Caki2 (cell line): ENCODE data around the gene WDR18. TPM values are rescaled to one million over a fixed set of nuclear protein-coding genes. Genes with fewer than 3 reads are reported as not detected.

Experiments used
- DNase-seq: peaks from one replicate; pipeline ENCODE4 v3.0.0-alpha.2; 2015; ENCODE audit warnings: low read depth
- in situ Hi-C: cut with HindIII; loops from 2 replicates; pipeline ENCODE4 v1.10.0; 2016; ENCODE audit warnings: low sequenced_read_pairs, low pct_unique_long_range_greater_than_20kb, mixed read lengths
- total RNA-seq: library from RNA; depleted of rRNA; stranded (reverse); fragments of >200 nt; shearing (Covaris generic); gene quantifications from 2 replicates; pipeline ENCODE4 v1.2.3, GENCODE V29; 2014; ENCODE audit warnings: low replicate concordance

The WDR18 gene
- total RNA-seq, 1 experiment from 2014 or later, result 99.1 TPM

DNA sequence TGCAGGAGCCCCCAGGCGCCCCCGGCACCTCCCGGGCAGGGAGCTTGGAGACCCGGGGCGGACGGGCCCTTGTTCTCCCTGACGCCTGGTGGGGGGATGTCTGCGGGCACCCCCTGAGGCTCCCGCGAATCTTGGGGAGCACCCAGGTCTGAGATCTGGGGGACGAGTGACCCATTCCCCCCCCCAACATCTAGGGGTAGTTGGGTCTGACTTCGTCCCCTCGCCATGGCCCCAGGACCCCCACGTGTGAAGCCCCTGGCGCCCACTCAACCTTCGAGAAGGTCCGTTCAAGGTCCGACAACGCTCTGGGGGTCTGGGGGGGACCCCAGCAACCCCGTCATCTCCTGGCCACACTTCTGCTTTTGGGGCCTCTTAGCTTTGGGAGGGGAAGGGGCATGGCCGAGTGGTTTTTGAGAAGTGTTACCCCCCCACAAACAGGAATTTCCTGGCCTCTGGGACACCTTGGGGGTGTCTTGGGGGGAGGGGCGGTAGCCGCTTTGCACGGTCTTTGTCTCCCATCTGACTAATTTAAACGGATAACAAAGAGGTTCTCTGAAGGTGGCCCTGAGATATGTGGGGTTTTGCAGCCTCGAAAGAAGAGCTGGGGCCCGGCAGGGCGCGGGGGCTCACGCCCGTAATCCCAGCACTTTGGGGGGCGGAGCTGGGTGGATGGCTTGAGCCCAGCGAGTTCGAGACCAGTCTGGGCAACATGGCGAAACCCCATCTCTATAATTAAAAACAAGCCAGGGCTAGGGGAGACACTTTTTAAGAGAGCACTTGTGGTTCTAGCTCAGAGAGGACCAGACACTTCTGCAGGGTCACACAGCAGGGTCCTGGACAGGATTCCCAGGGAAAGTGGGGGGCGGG is 42.9 kb downstream of the WDR18 start:
- no peak for DNase-seq
- in situ Hi-C loops, result no loop called here

DNA sequence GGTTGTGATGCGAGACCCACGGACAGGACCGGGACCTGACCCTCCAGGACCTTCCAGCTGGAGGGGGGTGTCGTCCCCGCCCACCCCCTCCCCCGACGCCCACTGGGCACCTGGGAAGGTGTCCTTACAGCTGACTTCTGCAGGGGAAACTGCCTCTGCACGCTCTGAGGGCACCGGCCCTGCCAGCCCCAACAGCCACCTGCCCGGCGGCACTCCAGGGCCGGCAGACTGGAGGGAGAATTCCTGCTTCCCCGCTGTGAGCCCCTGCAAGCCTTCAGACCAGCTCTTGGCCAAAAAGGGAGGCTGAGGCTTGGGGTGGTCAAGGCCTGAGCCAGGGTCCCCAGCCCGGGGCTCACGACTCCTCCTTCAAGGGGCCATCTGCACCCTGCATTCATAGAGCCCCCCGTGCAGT is 43.5 kb downstream of the WDR18 start:
- in situ Hi-C loops, result no loop called here
- peak; percentile 20 for DNase-seq

DNA sequence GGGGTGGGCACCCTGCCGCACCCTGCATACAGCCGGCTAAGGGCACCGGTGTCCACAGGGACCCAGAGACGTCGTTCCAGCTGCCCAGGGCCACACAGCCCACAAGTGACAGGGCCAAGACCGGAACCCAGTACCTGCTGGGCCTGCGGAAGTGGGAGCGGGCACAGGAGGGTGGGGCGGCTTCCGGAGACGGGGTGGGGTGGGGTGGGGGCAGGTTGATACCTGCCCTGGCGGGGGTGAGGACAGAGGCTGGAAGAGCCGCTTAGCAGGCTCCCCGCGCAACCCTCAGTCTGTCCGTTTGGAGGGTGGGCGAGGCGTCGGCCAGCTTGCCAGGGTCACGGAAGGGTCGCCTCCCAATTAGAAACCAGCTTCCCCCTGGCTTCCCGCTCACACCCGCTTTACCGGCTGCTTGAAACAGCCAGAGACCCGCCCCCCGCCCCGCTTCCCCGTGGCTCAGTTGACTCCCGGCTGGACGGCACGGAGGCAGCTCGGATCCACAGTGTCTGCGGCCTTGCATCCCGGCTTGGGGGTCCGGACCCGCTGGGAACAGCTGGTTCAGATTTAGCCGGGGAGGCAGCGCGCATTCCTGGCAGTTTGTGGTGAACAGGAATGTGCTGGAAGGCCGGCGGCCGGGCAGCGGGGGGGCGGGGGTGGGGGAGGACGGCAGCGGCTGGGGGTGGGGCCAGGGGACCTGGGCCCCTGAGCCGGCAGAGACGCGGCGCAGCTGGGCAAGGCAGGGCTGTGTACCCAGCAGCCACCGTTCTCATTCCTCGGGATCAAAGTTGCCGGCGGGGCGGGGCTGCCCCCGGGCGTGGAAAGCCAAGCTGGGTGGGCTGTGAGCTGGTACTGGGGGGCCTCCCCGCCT is 44.1 kb downstream of the WDR18 start:
- DNase-seq, result peak; percentile 57
- in situ Hi-C loops, result no loop called here

DNA sequence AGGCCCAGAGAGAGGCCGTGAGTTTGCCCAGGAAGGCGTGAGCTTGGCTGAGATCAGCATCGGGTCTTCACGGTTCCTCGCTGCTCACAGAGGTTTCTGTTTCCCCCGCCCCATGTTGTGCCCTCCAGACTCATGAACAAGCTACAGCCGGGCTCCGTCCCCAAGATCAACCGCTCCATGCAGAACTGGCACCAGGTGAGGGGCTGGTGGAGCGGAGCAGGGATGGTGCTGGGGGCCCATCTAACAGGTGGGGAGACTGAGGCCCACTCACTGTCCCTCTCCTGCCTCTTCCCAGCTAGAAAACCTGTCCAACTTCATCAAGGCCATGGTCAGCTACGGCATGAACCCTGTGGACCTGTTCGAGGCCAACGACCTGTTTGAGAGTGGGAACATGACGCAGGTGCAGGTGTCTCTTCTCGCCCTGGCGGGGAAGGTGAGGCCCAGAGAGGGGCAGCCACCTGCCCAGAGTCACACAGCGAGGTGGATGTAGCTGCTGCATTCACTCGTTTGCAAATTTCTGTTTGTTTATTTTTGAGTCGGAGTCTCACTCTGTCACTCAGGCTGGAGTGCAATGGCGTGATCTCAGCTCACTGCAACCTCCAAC is 48.2 kb downstream of the WDR18 start:
- no peak for DNase-seq
- in situ Hi-C loops, result no loop called here

DNA sequence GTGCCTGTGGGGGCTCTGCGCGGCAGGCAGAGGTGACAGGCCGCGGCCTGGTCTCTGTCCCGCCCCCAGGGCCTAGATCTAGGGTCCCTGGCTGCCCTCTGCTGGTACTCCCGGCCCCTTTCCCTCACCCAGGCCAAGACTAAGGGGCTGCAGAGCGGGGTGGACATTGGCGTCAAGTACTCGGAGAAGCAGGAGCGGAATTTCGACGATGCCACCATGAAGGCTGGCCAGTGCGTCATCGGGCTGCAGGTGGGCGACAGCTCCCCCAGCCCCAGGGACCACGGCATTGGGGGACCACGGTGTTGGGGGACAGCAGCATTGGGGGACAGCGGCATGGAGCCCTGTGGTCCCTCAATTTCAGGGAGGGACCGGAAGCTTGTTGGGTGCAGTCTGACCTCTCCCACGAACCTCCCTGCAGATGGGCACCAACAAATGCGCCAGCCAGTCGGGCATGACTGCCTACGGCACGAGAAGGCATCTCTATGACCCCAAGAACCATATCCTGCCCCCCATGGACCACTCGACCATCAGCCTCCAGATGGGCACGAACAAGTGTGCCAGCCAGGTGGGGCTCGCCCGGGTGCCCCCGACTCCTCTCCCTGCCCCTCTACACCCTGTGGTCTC is 52.0 kb downstream of the WDR18 start:
- in situ Hi-C loops, result no loop called here
- DNase-seq, result no peak

DNA sequence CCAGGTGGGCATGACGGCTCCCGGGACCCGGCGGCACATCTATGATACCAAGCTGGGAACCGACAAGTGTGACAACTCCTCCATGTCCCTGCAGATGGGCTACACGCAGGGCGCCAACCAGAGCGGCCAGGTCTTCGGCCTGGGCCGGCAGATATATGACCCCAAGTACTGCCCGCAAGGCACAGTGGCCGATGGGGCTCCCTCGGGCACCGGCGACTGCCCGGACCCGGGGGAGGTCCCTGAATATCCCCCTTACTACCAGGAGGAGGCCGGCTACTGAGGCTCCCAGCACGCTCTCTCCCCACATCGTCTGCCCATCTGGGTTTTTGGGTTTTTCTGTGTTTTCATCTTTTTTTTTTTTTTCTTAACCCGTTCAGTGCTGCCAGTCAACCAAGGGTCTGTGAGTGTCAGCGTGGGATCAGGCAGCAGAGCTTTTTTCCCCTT is 53.5 kb downstream of the WDR18 start:
- in situ Hi-C loops, result no loop called here
- no peak for DNase-seq

DNA sequence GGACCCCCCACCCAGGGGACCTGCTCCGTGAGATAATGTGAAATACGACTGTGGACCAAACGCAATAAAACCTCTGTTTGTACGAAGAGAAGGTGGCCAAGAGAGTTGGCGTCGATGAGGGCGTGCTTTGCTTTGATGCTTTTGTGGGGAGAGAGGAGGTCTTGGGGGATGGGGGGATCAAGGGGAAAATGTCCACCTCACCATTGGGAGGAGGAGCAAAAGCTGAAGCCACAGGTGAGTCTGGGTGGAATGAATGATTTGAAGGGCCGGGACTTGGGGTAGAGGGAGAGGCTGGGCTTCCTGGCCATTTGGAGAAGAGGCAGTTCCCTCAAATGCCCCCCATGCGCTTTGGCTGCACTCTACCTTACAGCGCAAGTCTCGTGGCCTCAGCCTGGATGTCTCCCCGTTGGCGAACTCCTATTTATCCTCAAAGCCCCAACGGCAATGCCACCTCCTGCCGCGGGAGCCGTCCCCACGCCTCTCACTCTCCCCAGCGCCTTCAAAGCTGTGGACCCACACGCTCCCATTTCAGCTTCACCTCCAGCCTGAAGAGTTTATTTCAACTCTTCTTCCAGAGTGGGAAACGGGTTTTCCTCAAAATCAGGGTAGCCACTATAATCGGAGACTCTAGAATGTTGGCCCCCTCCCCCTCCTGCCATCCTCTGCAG is 55.0 kb downstream of the WDR18 start:
- no peak for DNase-seq
- in situ Hi-C loops, result no loop called here

DNA sequence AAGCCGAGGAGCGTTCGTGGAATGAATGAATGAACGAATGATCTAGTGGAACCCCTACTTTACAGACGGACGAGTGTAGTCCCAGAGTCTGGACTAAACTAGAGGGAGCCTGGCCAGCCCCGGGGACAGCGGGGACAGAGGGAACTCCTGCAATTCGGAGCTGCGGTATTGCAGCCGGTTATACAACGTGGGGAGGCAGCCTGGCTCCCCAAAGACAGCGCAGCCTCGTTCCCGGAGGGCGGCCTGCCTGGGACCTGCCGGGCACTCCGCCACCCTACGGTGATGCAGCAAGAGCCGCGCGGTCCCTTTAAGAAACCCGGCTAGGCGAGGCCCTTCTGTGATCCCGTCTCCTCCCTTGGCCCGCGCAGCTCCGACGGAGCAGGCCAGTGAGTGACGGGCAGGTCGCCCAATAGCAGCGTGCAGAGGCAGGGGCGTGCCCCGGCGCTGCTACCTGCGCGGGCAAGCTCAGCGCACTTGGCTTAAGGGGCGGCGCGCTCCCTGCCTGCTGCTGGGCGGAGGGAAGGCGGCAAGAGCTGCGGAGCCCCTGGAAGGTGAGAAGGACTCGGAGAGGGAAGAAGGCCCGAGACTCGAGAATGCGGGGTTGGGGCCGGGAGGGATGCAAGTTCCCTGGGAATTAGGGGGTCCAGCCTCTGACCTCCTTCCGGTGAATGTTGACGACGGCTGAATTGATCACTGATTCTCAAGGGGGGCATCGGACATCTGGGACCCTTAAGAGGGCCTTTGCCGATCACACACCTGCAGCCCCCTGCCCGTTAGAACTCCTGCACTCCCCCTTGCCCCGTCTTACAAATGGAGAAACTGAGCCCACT is 55.7 kb downstream of the WDR18 start, which contains the start of gene ABCA7:
TSS of gene ABCA7 (plus strand) at position 462 of the 830 bp plus-strand sequence. CDS start 1,255 bp downstream, outside the sequence.
- in situ Hi-C loops, result no loop called here
- peak; percentile 92 for DNase-seq

DNA sequence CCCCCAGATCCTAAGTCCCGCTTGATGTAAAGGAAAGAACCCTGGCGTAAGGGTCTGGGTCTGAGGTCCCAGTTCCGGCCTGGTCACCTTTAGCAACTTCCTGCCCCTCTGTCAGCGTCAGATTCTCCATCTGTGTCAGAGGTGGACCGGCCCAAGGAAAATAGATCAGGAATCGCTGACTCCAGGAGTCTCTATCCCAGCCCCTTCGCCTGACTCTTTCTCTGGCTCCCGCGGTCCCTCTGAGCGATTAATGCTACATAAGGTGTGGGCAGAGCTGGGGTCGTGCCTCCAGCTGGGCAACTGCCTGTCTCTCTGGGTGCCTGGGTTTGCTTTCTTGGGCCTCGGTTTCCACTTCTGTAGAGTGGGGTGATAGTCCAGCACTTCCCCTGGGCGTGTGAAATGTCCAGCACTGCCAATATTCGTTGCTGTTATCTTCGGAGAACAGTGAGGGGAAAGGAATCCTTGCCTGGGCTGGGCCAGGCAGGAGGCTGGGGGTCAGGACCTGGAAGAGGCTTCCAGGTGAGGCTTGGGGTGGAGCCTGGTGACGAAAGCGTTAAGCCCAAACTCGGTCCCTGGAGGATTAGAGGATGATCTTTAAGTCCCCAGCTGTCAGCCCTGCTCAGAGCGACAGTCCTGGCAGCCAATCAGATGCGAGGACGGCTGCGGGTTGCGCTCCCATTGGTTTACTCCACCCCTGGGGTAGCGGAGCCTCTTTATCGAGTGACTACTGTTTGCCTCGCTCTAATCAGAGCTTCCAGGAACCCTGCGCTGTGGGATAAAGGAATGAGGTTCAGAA is 56.5 kb downstream of the WDR18 start:
- in situ Hi-C loops, result no loop called here

DNA sequence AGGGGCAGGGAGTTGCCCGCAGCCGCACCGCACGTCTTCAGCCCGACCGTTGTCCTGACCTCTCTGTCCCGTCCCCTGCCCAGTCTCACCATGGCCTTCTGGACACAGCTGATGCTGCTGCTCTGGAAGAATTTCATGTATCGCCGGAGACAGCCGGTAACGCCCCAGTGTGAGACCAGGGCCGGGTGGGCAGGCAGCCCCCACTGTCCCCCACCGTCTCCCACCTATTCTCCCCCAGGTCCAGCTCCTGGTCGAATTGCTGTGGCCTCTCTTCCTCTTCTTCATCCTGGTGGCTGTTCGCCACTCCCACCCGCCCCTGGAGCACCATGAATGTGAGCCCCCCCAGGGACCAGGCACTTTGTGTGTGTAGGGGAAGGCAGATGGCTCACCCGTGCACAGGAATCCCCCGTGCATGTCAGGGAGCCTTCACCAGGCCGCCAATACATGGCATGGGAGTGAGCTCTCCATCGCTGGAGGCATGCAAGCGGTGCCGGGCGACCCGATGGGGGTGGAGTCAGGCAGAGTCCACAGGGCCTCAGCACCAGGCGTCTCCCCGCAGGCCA is 57.2 kb downstream of the WDR18 start:
- in situ Hi-C loops, result no loop called here
- DNase-seq, result no peak

More for the DNA sequence above, 56.5 kb downstream of the WDR18 start:
- DNase-seq, result peak; percentile 83

DNA sequence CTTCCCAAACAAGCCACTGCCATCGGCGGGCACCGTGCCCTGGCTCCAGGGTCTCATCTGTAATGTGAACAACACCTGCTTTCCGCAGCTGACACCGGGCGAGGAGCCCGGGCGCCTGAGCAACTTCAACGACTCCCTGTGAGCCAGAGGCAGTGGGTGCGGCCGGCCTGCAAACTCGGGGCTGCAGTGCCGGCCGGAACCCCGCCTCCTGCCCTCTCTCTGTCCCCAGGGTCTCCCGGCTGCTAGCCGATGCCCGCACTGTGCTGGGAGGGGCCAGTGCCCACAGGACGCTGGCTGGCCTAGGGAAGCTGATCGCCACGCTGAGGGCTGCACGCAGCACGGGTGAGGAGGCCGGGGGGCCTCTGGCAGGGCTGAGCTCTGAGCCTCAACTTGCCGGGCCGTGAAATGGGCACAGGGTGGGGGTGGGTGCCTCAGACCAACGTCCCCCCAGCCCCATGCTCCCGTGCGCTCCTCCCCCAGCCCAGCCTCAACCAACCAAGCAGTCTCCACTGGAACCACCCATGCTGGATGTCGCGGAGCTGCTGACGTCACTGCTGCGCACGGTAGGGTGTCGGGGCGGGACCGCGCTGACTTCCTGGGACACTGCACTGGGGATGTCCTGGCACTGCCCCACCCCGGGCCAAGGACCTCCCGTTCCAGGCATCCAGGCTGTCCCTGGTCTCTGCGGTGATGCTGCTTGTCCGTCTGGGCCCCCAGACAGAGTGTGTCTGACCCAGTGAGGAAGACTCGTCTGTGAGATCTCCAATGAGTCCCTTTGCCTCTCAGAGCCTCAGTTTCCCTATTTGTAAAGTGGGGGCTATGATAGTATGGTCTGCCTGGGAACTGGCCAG is 57.9 kb downstream of the WDR18 start:
- in situ Hi-C loops, result no loop called here
- DNase-seq, result peak; percentile 89

DNA sequence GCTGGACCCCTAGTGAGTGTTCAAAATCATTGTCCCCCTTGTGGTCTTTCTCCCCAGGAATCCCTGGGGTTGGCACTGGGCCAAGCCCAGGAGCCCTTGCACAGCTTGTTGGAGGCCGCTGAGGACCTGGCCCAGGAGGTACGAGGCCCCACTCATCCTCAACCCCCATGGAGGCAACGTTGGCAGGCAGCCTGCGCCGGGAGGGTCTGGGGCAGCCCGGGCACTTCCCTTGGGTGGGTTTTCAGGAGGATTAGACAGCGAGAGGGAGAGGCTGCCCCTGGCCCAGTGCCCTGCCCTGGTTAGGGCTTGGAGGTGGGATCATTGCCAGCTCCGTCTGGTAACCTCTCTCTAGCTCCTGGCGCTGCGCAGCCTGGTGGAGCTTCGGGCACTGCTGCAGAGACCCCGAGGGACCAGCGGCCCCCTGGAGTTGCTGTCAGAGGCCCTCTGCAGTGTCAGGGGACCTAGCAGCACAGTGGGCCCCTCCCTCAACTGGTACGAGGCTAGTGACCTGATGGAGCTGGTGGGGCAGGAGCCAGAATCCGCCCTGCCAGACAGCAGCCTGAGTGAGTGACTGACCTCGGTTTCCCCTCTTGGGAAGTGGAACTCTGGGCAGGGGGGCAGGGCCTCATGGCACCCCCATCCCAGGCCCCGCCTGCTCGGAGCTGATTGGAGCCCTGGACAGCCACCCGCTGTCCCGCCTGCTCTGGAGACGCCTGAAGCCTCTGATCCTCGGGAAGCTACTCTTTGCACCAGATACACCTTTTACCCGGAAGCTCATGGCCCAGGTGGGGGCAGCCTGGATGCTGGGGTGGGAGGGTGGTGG is 58.8 kb downstream of the WDR18 start:
- in situ Hi-C loops, result no loop called here
- DNase-seq, result peak; percentile 80
